ENCODE measurements around the gene BLZF1.
A peak's percentile ranks its signal among the peaks of the same experiment; 100 is the strongest.
"Not testable (repeated sequence)": the region's sequence is repeated elsewhere in the genome, so short reads cannot be mapped to it uniquely, and the experiment has no call there.

The BLZF1 gene

GRCh38 chr1:169363046-169363730, 4.8 kb upstream of the BLZF1 start:
- no peak for DNase-seq

DNA sequence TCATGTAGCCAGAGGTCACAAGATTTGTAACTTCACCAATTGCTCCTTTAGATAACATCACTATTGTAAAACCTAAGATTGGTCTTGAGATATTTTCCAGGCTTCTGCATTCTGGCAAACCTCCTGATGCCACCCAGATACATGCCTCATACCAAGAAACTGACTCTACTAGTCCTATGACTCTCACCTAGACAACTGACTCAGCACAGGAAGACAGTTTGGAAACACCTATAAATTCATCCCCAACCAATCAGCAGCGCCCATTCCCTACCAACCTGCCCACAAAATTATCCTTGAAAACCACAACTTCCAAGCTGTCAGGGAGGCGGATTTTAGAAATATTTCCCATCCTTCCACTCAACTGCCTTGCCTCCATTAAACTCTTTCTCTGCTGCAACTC, 3.0 kb upstream of the BLZF1 start:
- DNase-seq: no peak

DNA sequence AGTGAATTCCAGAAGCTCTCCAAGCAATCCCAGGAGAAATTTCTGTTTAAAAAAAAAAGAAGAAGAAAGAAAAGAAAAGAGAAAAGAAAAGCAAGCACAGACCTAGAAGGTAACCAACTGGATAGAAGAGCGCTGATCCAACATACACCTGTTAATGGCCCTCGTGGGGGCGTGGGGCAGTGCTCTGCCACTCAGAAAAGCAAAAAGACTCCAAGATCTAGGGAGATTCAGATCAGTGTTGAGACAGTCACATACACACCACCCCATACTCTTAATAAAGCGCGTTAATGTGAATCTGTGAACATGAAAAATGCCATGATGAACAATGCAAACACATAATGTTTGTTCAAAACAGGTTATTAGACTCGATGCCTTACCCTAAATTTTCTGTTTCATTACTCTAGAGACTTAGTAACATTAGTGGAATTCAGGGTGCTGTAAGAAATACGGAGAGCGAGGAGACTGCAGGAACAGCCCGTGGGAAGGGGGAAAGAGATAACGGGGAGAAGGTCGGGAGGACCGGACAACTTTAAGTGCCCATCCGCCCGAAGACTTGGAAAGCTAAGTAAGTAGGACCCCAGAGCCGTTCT, 804 bp upstream of the BLZF1 start:
- DNase-seq: no peak

- DNase-seq: no peak
Observed at GRCh38 chr1:169368406-169368769, 393 bp downstream of the BLZF1 start.

DNA sequence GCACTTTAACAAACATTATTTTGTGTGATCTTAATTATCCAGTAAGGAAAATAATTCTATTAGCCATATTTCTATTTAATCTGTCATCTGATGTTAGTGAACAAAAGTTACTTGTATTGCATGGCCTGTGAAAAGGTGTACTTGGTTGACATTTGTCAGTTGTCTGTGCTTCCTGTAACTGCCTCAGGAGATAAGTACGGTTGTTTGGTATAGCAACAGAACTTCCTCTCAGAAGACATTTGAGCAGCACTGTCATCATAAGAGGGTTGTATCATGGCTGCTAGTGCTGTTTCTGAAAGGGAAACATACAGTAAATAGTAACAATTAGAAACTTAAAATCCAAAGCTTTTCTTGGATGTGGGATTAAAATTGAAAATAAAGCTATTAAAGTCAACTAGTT, 3.4 kb downstream of the BLZF1 start:
- DNase-seq: no peak

GRCh38 chr1:169381162-169381561, 13.2 kb downstream of the BLZF1 start:
- DNase-seq: no peak

DNA sequence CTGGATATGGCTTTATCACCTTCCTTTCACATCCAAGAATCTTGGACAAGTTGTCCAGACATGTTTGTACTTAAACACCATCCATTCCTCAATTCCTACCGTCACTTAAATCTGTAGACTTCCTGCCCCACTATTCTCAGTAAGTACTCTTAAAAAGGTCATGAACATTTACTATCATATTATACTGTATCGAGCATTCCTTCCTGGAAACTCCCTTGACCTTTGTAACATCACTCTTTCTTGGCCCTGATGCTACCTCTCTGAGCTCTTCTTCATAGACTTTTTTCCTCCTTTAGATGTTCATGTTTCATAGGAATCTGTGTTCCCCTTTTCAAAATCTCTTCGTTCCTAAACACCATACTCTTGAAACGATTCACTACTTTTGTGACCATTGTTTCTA, 15.5 kb downstream of the BLZF1 start:
- DNase-seq: no peak

- DNase-seq: no peak
Observed at GRCh38 chr1:169387399-169387798, 19.4 kb downstream of the BLZF1 start.

GRCh38 chr1:169390303-169390702, 22.3 kb downstream of the BLZF1 start:
- DNase-seq: no peak

DNA sequence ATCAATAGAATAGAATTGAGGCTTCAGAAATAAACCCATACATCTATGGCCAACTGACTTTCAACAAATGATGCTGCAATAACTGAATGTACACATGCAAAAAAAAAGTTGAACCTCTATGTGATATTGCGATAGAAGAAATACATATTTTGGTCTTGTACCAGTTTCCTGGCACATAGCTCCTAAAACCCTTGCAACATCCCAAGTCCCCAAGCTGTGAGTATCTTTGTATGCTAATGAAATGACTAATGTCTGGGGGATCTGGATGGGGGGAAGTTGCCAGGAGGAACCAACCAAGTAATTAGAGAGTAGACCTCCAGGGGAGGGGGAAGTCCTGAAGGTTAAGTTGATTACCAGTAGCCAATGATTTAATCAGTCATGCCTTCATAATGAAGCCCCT, 24.4 kb downstream of the BLZF1 start:
- no peak for DNase-seq

GRCh38 chr1:169395955-169396354, 28.0 kb downstream of the BLZF1 start:
- no peak for DNase-seq

GRCh38 chr1:169402578-169402977, 34.6 kb downstream of the BLZF1 start:
- not testable (repeated sequence) for DNase-seq

DNA sequence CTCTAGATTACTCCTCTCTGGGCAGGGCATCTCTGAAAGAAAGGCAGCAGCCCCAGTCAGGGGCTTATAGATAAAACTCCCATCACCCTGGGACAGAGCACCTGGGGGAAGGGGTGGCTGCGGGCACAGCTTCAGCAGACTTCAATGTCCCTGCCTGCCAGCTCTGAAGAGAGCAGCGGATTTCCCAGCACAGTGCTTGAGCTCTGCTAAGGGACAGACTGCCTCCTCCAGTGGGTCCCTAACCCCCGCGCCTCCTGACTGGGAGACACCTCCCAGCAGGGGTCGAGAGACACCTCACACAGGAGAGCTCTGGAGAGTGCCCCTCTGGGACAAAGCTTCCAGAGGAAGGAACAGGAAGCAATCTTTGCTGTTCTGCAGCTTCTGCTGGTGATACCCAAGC, 40.3 kb downstream of the BLZF1 start:
- DNase-seq: not testable (repeated sequence)

- no peak for DNase-seq
Observed at GRCh38 chr1:169414952-169415351, 47.0 kb downstream of the BLZF1 start.

DNA sequence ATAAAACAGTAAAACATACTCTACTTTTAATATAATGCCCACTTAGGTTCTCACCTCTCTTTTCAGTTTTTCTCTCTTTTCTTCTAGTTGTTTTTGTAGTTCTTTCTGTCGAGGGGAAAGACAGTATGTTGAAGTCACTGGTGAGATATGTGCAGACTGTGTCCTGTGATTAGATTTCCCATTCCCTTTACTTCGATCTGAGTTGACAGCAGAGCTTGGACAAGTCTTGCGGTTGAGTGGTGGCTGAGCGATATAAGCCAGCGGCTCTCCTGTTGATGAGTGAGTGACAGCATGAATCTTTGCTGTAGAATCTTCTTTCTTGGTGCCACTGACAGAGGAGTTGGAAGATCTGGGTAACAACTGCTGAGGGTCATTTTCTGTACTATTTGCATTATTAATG, 53.3 kb downstream of the BLZF1 start:
- no peak for DNase-seq

DNA sequence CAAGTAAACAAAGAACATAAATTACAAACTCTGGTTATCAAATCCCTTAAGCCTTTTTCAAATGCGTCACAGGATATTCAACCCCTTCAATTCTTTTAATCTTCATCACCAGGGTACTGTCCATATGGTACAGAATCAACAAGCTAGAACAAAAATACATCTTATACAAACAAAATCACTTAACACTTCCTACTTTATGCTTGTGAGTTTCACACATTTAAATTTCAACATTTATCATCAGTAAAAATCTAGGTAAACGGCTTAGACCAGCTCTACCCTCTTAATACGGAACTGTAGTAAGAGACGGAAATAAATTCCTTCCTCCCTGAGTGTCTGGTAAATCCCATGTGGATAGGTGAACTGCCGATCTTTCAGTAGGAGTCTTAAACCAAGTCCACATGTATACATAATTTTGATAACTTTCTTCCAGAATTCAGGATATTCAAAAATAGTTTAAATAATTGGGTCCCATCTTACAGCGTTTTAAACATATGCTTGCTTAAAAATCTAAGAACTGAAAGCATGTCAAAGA, 58.2 kb downstream of the BLZF1 start:
- DNase-seq: no peak

- peak; percentile 82 for DNase-seq
Observed at GRCh38 chr1:169427081-169427641, 59.2 kb downstream of the BLZF1 start, which contains the start of gene CCDC181. CCDC181 (minus strand) TSS chr1:169427474; CDS start chr1:169424927, 2,547 bp downstream.
